Astrocyte (in vitro differentiated cells and primary cell): ENCODE measurements around the gene TLNRD1. TPM values are rescaled to one million over a fixed set of nuclear protein-coding genes. Genes with fewer than 3 reads are reported as not detected.

ENCODE experiments used
- DNase-seq: peaks from one replicate; pipeline ENCODE4 v3.0.0-alpha.2; 2010; ENCODE audit warnings: low read depth
- FAIRE-seq: peaks from 2 replicates; lab custom pipeline; 2011; peaks lifted over from hg19 to GRCh38; lab: Jason Lieb, UNC
- H2AFZ ChIP-seq: 2 replicates; pipeline ENCODE4 v1.6.0; 2012; ENCODE audit warnings: low read depth, low read length, inconsistent platforms
- H3K27ac ChIP-seq: 2 replicates; pipeline ENCODE4 v1.5.1; 2011; ENCODE audit warnings: low read depth, low read length, inconsistent platforms
- H3K27me3 ChIP-seq: 2 replicates; pipeline ENCODE4 v1.6.0; 2011; ENCODE audit warnings: low read length, inconsistent platforms; ENCODE audit not compliant: insufficient read depth
- H3K36me3 ChIP-seq: 2 replicates; pipeline ENCODE4 v1.5.1; 2011; ENCODE audit warnings: low read length, inconsistent platforms; ENCODE audit not compliant: insufficient read depth
- H3K4me1 ChIP-seq: 2 replicates; pipeline ENCODE4 v1.5.1; 2011; ENCODE audit warnings: low read length, inconsistent platforms; ENCODE audit not compliant: insufficient read depth
- H3K4me2 ChIP-seq: 2 replicates; pipeline ENCODE4 v1.6.0; 2012; ENCODE audit warnings: low read length, inconsistent platforms
- H3K4me3 ChIP-seq: 2 replicates; pipeline ENCODE4 v1.5.1; 2011; ENCODE audit warnings: low read depth, mild to moderate bottlenecking, low read length, inconsistent platforms; ENCODE audit not compliant: insufficient read depth
- H3K79me2 ChIP-seq: 2 replicates; pipeline ENCODE4 v1.6.0; 2012; ENCODE audit warnings: mild to moderate bottlenecking, low read length, inconsistent platforms; ENCODE audit not compliant: insufficient read depth
- H3K9ac ChIP-seq: 2 replicates; pipeline ENCODE4 v1.6.0; 2012; ENCODE audit warnings: mild to moderate bottlenecking, low read length, inconsistent platforms
- H3K9me3 ChIP-seq: 2 replicates; pipeline ENCODE4 v1.5.1; 2012; ENCODE audit warnings: low read depth, mild to moderate bottlenecking, low read length, inconsistent platforms; ENCODE audit not compliant: insufficient read depth
- H4K20me1 ChIP-seq: 2 replicates; pipeline ENCODE4 v1.6.0; 2012; ENCODE audit warnings: low read length, inconsistent platforms; ENCODE audit not compliant: insufficient read depth
- H3K27ac Mint-ChIP-seq: one replicate; pipeline ENCODE4 v1.8.0; 2021; ENCODE audit warnings: mild to moderate bottlenecking, mixed read lengths; ENCODE audit not compliant: unreplicated experiment
- H3K27me3 Mint-ChIP-seq: one replicate; pipeline ENCODE4 v1.8.0; 2021; ENCODE audit warnings: low read depth, mixed read lengths; ENCODE audit not compliant: unreplicated experiment
- H3K36me3 Mint-ChIP-seq: one replicate; pipeline ENCODE4 v1.8.0; 2021; ENCODE audit warnings: low read depth, mixed read lengths; ENCODE audit not compliant: unreplicated experiment
- H3K4me1 Mint-ChIP-seq: one replicate; pipeline ENCODE4 v1.8.0; 2021; ENCODE audit warnings: low read depth, mixed read lengths; ENCODE audit not compliant: unreplicated experiment
- H3K4me3 Mint-ChIP-seq: one replicate; pipeline ENCODE4 v1.8.0; 2021; ENCODE audit warnings: mild to moderate bottlenecking, moderate library complexity, mixed read lengths; ENCODE audit not compliant: unreplicated experiment
- H3K9me3 Mint-ChIP-seq: one replicate; pipeline ENCODE4 v1.8.0; 2021; ENCODE audit warnings: mild to moderate bottlenecking, mixed read lengths; ENCODE audit not compliant: unreplicated experiment
- CTCF ChIP-seq: IDR thresholded peaks from 2 replicates; pipeline ENCODE4 v1.5.1; 2011; ENCODE audit warnings: low read depth, mild to moderate bottlenecking, inconsistent platforms, low read length, moderate library complexity; ENCODE audit not compliant: insufficient read depth
- EZH2 ChIP-seq: IDR thresholded peaks from 2 replicates; pipeline ENCODE4 v1.6.1; 2012; ENCODE audit warnings: mild to moderate bottlenecking, low read length, inconsistent platforms; ENCODE audit not compliant: insufficient read depth
- total RNA-seq: library from RNA; stranded (reverse); gene quantifications from 2 replicates; pipeline ENCODE4 v1.2.1, GENCODE V29; 2021

The TLNRD1 gene
- total RNA-seq, 1 donor from 2014 or later, result 24.2 TPM

GRCh38 chr15:81000144-81000623, 539 bp upstream of the TLNRD1 start:
- Histone ChIP-seq H2AFZ (peak overlapping the region; percentile 86), H3K4me3 (peak overlapping the region; percentile 85), H3K79me2 (peaks cover 47% of the 10 kb centered on the region), H3K4me2 (peak overlapping the region; percentile 95), H3K27ac (peak overlapping the region; percentile 90), H3K4me1 (peaks cover 16% of the 10 kb centered on the region), H4K20me1 (peaks cover 32% of the 10 kb centered on the region), H3K9ac (peak overlapping the region; percentile 94), H3K27me3 (no peaks in the 10 kb centered on the region), H3K9me3 (no peaks in the 10 kb centered on the region), H3K36me3 (peaks cover 4% of the 10 kb centered on the region)
- Mint-ChIP-seq H3K27ac (peak overlapping the region; percentile 89), H3K4me1 (peaks cover 14% of the 10 kb centered on the region), H3K9me3 (peaks cover 2% of the 10 kb centered on the region), H3K36me3 (no peaks in the 10 kb centered on the region), H3K4me3 (peak overlapping the region; percentile 97), H3K27me3 (peaks cover under 1% of the 10 kb centered on the region)
- FAIRE-seq (no peak), DNase-seq (no peak)
- TF ChIP-seq CTCF, result no peak
- TF ChIP-seq EZH2, result no peak

GRCh38 chr15:81001152-81002008, 657 bp downstream of the TLNRD1 start:
- Mint-ChIP-seq H3K9me3 (peaks cover 2% of the 10 kb centered on the region), H3K27ac (no peak overlapping the region), H3K27me3 (no peaks in the 10 kb centered on the region), H3K4me3 (peak overlapping the region; percentile 75), H3K36me3 (no peaks in the 10 kb centered on the region), H3K4me1 (peaks cover 14% of the 10 kb centered on the region)
- DNase-seq (peak; percentile 14), FAIRE-seq (no peak)
- peak overlapping the region; percentile 94 for H3K9ac ChIP-seq
- H3K9me3 ChIP-seq, result no peaks in the 10 kb centered on the region
- H4K20me1 ChIP-seq, result peaks cover 44% of the 10 kb centered on the region
- peaks cover 9% of the 10 kb centered on the region for H3K36me3 ChIP-seq
- H3K4me1 ChIP-seq, result peaks cover 16% of the 10 kb centered on the region
- H3K79me2 ChIP-seq, result peaks cover 59% of the 10 kb centered on the region
- peak overlapping the region; percentile 85 for H3K4me3 ChIP-seq
- H3K27me3 ChIP-seq, result no peaks in the 10 kb centered on the region
- peak overlapping the region; percentile 95 for H3K4me2 ChIP-seq
- peak overlapping the region; percentile 54 for H2AFZ ChIP-seq
- peak overlapping the region; percentile 90 for H3K27ac ChIP-seq
- no peak for TF ChIP-seq CTCF

- FAIRE-seq (no peak), DNase-seq (no peak)
- Histone ChIP-seq H3K4me3 (peak overlapping the region; percentile 85), H3K9me3 (no peaks in the 10 kb centered on the region), H2AFZ (no peak overlapping the region), H3K79me2 (peaks cover 63% of the 10 kb centered on the region), H4K20me1 (peaks cover 46% of the 10 kb centered on the region), H3K27ac (peak overlapping the region; percentile 90), H3K27me3 (no peaks in the 10 kb centered on the region), H3K9ac (peak overlapping the region; percentile 94), H3K4me2 (peak overlapping the region; percentile 95), H3K4me1 (peaks cover 16% of the 10 kb centered on the region), H3K36me3 (peaks cover 9% of the 10 kb centered on the region)
- TF ChIP-seq CTCF, result no peak
- no peak for TF ChIP-seq EZH2
- peaks cover 2% of the 10 kb centered on the region for H3K9me3 Mint-ChIP-seq
- H3K4me3 Mint-ChIP-seq, result peak overlapping the region; percentile 75
- no peaks in the 10 kb centered on the region for H3K36me3 Mint-ChIP-seq
- H3K27ac Mint-ChIP-seq, result no peak overlapping the region
- H3K4me1 Mint-ChIP-seq, result peaks cover 14% of the 10 kb centered on the region
- no peaks in the 10 kb centered on the region for H3K27me3 Mint-ChIP-seq
These were observed 1.2 kb downstream of the TLNRD1 start for GRCh38 chr15:81002009-81002330.
